Measurements from ENCODE around the gene UTP25. TPM values are rescaled to one million over a fixed set of nuclear protein-coding genes. Genes with fewer than 3 reads are reported as not detected.
A peak's percentile ranks its signal among the peaks of the same experiment; 100 is the strongest.

Gene UTP25
- total RNA-seq, 6 experiments from 2014 or later, result 9.0 to 18.5 (median 16.2) TPM

- Mint-ChIP-seq H3K9me3 (no peaks in the 10 kb centered on the region), H3K4me3 (peak overlapping the region; percentile 73), H3K4me1 (ENCODE audit: low read depth) (peaks cover 92% of the 10 kb centered on the region), H3K27me3 (ENCODE audit: insufficient read depth) (no peaks in the 10 kb centered on the region), H3K36me3 (ENCODE audit: low read depth) (peaks cover 80% of the 10 kb centered on the region), H3K27ac (peak overlapping the region; percentile 96)
- TF ChIP-seq CTCF (IDR thresholded peaks at IDR 0.05), result no peak
- no peak for DNase-seq
Observed at GRCh38 chr1:209840611-209841010, 12.8 kb downstream of the UTP25 start.

DNA sequence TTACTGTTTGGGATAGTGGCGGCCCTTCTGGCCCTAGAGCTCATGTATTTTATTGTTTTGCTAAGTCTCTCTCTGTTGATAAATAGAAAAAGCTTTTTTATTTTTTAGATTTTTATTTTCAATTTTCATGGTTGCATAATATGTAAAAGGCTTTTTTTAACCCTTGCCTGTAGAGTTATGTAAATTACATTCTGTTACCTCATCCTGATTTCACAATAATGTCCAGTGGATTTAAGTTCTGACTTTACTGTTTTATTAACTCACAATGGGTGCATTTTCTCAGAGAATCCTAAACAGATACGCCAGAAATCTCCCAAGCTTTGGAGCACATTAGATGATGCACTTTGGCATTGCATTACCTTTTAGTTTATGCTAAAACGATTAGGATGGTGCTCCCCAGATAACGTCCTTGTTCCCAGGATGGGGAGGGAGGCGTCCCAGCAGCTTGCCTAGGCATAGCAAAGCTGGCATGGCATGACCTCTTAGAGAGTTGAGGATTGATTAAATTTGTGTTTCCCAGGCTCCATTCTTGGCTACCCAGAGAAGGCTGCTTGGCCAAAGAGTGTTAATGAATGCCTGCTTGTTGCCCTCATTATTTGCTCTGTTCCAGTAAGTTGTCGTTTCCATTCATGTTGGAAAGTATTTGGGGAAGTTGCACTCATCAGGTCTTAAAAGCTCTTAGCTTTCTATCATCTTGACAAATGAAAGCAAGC, 17.1 kb downstream of the UTP25 start:
- Mint-ChIP-seq H3K4me3 (no peak overlapping the region), H3K27ac (peak overlapping the region; percentile 47), H3K36me3 (ENCODE audit: low read depth) (peaks cover 74% of the 10 kb centered on the region), H3K27me3 (ENCODE audit: insufficient read depth) (no peaks in the 10 kb centered on the region), H3K4me1 (ENCODE audit: low read depth) (peaks cover 83% of the 10 kb centered on the region), H3K9me3 (no peaks in the 10 kb centered on the region)
- DNase-seq, result no peak
- TF ChIP-seq CTCF (IDR thresholded peaks at IDR 0.05), result no peak

- Mint-ChIP-seq H3K36me3 (ENCODE audit: low read depth) (peaks cover 72% of the 10 kb centered on the region), H3K27me3 (ENCODE audit: insufficient read depth) (no peaks in the 10 kb centered on the region), H3K4me1 (ENCODE audit: low read depth) (peaks cover 83% of the 10 kb centered on the region), H3K4me3 (no peak overlapping the region), H3K27ac (peak overlapping the region; percentile 47), H3K9me3 (no peaks in the 10 kb centered on the region)
- DNase-seq, result no peak
- no peak for TF ChIP-seq CTCF (IDR thresholded peaks at IDR 0.05)
Observed at GRCh38 chr1:209845408-209845725, 17.6 kb downstream of the UTP25 start.

DNA sequence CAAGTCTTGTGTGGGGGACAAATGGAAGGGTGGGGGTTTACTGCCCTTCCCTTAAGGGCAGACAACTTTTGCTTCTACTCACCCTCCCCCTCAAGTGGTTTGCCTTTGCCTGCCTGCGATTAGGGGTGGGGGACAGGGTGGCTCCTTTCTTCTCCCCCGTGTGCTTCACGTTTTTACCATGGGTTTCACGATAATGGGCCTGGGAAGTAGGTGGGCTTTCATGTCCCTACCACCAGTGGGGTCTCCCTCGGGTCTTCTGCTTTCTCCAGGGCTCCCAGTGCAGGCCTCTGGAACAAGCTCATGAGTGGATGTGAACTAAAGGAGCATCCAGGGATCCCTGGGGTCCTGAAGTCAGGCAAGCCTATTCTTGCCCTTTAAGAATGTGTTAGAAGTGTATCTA, 21.6 kb downstream of the UTP25 start:
- H3K4me1 Mint-ChIP-seq (ENCODE audit: low read depth), result peaks cover 57% of the 10 kb centered on the region
- H3K27me3 Mint-ChIP-seq (ENCODE audit: insufficient read depth), result no peaks in the 10 kb centered on the region
- peaks cover 57% of the 10 kb centered on the region for H3K36me3 Mint-ChIP-seq (ENCODE audit: low read depth)
- no peak overlapping the region for H3K4me3 Mint-ChIP-seq
- no peaks in the 10 kb centered on the region for H3K9me3 Mint-ChIP-seq
- DNase-seq, result no peak
- H3K27ac Mint-ChIP-seq, result peak overlapping the region; percentile 60; the same call in 1 of the 2 replicates
- no peak for TF ChIP-seq CTCF (IDR thresholded peaks at IDR 0.05)

- peak; percentile 62 for DNase-seq
- H3K27ac Mint-ChIP-seq, result peak overlapping the region; percentile 60
- H3K27me3 Mint-ChIP-seq (ENCODE audit: insufficient read depth), result no peaks in the 10 kb centered on the region
- peaks cover 50% of the 10 kb centered on the region for H3K4me1 Mint-ChIP-seq (ENCODE audit: low read depth)
- peak; percentile 90 for TF ChIP-seq CTCF (IDR thresholded peaks at IDR 0.05)
- H3K36me3 Mint-ChIP-seq (ENCODE audit: low read depth), result peaks cover 58% of the 10 kb centered on the region
- H3K9me3 Mint-ChIP-seq, result no peaks in the 10 kb centered on the region
- no peak overlapping the region for H3K4me3 Mint-ChIP-seq
Observed at GRCh38 chr1:209850342-209850979, 22.7 kb downstream of the UTP25 start.
